Measurements from ENCODE around the gene CLK2.
"Not testable (repeated sequence)": the region's sequence is repeated elsewhere in the genome, so short reads cannot be mapped to it uniquely, and the experiment has no call there.

The CLK2 gene

GRCh38 chr1:155241069-155241679, 32.1 kb downstream of the CLK2 start:
- DNase-seq = peak; percentile 83

DNA sequence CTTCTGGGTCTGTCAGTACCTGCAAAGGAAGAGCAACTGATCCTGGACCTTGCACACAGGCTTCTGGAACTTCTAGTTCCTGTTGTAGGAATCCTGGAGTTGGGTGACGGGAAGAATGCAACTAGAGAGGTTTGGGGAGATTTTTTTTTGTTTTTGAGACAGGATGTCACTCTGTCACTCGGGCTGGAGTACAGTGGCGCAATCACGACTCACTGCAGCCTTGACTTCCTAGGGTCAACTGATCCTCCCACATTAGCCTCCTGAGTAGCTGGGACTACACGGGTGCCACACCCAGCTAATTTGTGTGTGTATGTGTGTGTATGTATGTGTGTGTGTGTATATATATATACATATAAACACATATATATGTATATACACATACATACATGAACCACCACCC, 36.9 kb downstream of the CLK2 start:
- no peak for DNase-seq

- DNase-seq = peak; percentile 44
Measured at GRCh38 chr1:155235375-155235774, 37.9 kb downstream of the CLK2 start.

- DNase-seq = not testable (repeated sequence)
Measured at GRCh38 chr1:155233502-155233901, 39.8 kb downstream of the CLK2 start.

- not testable (repeated sequence) for DNase-seq
Measured at GRCh38 chr1:155232001-155232978, 41.0 kb downstream of the CLK2 start.

GRCh38 chr1:155231302-155231701, 42.0 kb downstream of the CLK2 start:
- DNase-seq = not testable (repeated sequence)

DNA sequence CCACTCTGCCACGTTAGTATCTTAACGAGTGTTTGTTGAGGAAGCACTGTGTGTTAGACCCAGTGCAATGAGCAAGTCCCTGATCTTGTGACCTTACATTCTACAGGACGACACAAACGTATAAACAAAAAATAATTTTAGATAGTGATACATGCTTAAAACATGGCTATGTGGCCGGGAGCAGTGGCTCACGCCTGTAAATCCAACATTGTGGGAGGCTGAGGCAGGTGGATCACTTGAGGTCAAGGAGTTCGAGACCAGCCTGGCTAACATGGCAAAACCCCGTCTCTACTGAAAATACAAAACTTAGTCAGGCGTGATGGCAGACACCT, 45.2 kb downstream of the CLK2 start:
- no peak for DNase-seq

GRCh38 chr1:155227261-155228095, 45.8 kb downstream of the CLK2 start:
- DNase-seq = peak; percentile 100

DNA sequence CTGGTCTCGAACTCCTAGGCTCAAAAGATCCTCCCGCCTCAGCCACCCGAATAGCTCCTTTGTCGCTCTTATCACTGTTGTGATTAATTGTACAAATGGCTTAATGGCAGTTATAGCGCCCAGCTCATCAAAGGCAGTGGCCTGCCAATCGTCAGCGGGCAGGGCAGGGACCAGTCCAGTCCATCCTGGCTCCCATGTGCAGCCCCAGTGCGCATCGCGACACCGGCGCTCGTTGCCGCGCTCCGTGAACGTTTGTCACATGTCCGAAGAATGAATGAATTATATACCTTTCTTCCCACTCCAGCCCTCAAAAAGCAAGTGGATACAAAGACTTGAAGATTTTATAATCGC, 46.4 kb downstream of the CLK2 start:
- no peak for DNase-seq

DNA sequence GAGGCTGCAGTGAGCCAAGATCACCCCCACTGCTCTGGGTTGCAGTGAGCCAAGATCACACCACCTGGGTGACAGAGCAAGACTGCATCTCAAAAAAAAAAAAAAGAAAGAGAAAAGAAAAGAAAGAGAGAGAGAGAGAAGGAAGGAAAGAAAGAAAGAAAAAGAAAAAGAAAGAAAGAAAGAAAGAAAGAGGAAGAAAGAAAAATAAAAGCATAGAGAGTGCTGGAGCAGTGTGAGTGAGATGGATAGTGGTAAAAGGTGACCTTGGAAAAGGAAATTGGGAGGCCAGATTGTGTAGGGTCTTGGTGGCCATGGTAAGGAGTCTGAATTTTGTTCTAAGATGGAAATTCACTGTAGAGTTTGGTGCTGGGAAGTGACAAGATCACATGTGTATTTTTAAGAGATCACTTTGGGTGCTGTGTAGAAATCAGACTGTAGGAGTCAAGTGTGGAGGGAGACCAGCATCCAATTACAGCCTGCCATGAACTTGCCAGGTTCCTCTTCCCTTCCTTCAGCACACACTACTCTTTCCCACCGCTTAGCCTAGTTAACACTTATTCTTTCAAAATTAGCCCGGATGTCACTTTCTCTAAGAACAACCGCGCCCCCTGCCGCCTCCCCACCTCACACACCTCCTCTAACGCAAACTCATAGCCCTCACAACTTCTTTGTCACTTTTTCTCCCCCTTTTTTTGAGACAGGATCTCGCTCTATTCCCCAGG, 47.0 kb downstream of the CLK2 start:
- DNase-seq = peak; percentile 88

DNA sequence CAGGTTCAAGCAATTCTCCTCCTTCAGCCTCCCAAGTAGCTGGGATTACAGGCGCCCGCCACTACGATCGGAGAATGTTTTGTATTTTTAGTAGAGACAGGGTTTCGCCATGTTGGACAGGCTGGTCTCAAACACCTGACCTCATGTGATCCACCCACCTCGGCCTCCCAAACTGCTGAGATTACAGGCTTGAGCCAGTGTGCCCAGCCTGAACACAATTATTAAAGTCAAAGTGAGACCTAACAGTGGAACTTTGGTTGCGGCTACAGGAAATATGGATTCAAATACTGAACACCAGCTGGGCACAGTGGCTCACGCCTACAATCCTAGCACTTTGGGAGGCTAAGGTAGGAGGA, 47.9 kb downstream of the CLK2 start:
- DNase-seq = not testable (repeated sequence)

DNA sequence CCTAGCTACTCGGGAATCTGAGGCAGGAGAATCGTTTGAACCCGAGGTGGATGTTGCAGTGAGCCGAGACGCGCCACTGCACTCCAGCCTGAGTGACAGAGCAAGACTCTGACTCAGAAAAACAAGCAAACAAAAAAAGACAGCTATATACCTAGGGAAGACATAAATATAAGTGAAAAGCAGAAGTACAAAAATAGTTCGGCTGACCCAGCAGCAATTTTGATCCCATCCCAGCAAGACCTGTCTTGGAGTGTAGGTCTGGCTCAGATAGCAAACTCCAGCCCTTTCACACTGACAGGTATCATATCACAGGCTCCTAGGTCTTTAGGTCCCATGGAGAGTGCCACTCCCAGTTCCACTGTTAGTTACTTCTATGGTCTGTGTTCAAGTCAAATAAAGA, 50.3 kb downstream of the CLK2 start:
- DNase-seq = no peak

- DNase-seq = not testable (repeated sequence)
Measured at GRCh38 chr1:155220211-155220965, 52.9 kb downstream of the CLK2 start.

- peak; percentile 53 for DNase-seq
Measured at GRCh38 chr1:155219592-155220031, 53.7 kb downstream of the CLK2 start.

- no peak for DNase-seq
Measured at GRCh38 chr1:155218854-155219591, 54.3 kb downstream of the CLK2 start.

- peak; percentile 46 for DNase-seq
Measured at GRCh38 chr1:155214702-155215101, 58.6 kb downstream of the CLK2 start.
